ENCODE data around the gene CASKIN1. TPM values are rescaled to one million over a fixed set of nuclear protein-coding genes. Genes with fewer than 3 reads are reported as not detected.

CASKIN1 gene
- total and polyA plus RNA-seq, 10 of the 15 experiments (the other 5 are each of a cell fraction or from before 2014, with no cell fraction given): 0.03 to 0.33 (median 0.11) TPM; not detected in 5

DNA sequence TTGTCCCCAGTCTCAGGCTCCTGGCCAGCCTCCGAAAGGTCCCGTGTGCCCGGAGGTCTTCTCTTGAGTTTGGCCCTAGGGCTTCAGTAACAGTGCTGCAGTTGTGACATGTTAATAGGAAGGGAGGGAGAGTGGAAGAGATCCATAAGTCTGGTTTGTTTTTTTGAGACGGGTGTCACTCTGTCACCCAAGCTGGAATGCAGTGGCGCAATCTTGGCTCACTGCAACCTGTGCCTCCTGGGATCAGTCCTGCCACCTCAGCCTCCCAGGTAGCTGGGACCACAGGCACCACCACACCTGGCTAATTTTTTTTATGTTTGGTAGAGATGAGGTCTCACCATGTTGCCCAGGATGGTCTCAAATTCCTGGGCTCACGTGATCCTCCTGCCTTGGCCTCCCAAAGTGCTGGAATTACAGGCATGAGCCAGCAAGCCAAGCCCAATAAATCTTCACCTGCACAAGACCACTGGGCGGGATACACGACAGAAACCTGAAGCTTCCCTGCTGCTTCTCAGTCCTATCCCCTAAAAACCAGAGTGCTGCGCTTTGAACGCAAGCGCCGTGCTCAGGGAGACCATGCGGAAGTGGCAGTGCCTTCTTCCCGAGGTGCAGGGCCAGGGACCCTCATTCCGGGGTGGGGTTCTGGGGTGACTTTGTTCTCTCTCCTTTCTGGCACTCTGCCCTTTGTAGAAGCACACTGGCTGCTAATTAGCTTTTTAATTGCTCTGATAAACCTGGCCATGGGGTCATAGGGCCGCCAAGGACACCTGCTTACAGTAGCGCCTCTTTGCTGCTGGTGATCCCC, 29.9 kb downstream of the CASKIN1 start:
- RAD21 ChIA-PET (ENCODE audit: unreplicated experiment): no interaction called here
- CTCF ChIA-PET: no interaction called here
- H3K27me3 ChIP-seq (replicated peaks in 1 of 2; ENCODE audit: control insufficient read depth in 2 of 2, insufficient read depth in 2 of 2, low read length in 1 of 2): no peaks in the 10 kb centered on the region
- no peaks in the 10 kb centered on the region for H3K4me1 ChIP-seq (ENCODE audit: control insufficient read depth, insufficient read depth, low read length)
- no peak overlapping the region for H3K27ac ChIP-seq (ENCODE audit: control insufficient read depth, insufficient read depth)
- H3K36me3 ChIP-seq (ENCODE audit: control insufficient read depth in 2 of 2, insufficient read depth in 2 of 2, low read length in 1 of 2): peaks cover 6 to 21% of the 10 kb centered on the region in 2 experiments; a peak in 3 of 4 replicates
- no peak overlapping the region for H3K9ac ChIP-seq (ENCODE audit: control insufficient read depth, insufficient read depth, low read length)
- no peaks in the 10 kb centered on the region for H4K20me1 ChIP-seq (ENCODE audit: control insufficient read depth, insufficient read depth)
- 96% methylated on average over 17 of the region's 17 CpGs for WGBS (ENCODE audit: insufficient coverage, insufficient replicate concordance, low lambda C conversion rate, missing lambda C conversion rate)
- peaks cover 18% of the 10 kb centered on the region for H3K79me2 ChIP-seq (ENCODE audit: control insufficient read depth, insufficient read depth, low read length)
- H3K9me3 ChIP-seq (replicated peaks; ENCODE audit: control insufficient read depth, insufficient read depth, low read length): no peaks in the 10 kb centered on the region; the same call in 2 of the 3 replicates
- SMC1A ChIA-PET (ENCODE audit: uncharacterized antibody, unreplicated experiment): no interaction called here
- POLR2A ChIA-PET: no interaction called here
- intact Hi-C loops (cut with micrococcal nuclease; ENCODE audit: unreplicated experiment) (no loop called here), in situ Hi-C loops (cut with MboI) (no loop called here)
- no peak overlapping the region for H3K4me3 ChIP-seq
- ATAC-seq (no peak), FAIRE-seq (no peak), DNase-seq (ENCODE audit: low read depth, low spot score) (no peak)
- no TSS peak for BruUV-seq (replicated peaks)
- TF ChIP-seq, protein P1, sequence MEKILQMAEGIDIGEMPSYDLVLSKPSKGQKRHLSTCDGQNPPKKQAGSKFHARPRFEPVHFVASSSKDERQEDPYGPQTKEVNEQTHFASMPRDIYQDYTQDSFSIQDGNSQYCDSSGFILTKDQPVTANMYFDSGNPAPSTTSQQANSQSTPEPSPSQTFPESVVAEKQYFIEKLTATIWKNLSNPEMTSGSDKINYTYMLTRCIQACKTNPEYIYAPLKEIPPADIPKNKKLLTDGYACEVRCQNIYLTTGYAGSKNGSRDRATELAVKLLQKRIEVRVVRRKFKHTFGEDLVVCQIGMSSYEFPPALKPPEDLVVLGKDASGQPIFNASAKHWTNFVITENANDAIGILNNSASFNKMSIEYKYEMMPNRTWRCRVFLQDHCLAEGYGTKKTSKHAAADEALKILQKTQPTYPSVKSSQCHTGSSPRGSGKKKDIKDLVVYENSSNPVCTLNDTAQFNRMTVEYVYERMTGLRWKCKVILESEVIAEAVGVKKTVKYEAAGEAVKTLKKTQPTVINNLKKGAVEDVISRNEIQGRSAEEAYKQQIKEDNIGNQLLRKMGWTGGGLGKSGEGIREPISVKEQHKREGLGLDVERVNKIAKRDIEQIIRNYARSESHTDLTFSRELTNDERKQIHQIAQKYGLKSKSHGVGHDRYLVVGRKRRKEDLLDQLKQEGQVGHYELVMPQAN (conservative IDR thresholded peaks at IDR 0.05): no peak
- no peak overlapping the region for H3K4me2 ChIP-seq (ENCODE audit: control insufficient read depth, insufficient read depth)
- no peak overlapping the region for H2AFZ ChIP-seq (ENCODE audit: control insufficient read depth, low read depth, low read length)

DNA sequence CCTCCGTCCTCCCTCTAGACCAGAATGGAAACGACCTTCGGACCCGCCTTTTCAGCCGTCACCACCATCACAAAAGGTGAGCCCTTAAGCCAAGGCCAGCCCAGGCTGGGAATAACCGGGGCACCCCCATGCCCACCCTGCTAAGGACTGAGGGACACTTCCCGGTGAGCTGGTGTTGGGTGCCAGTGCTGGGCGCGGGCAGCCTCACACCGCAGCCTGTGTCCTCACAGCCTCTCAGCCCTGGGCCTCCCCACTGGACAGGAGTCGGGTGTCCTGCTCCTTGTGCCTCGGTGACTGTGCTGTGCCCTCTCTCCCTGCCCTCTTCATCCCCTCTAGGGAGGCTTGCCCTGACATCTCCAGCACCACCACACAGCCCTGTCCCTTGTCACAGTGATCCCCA, 30.5 kb downstream of the CASKIN1 start:
- CTCF ChIA-PET: no interaction called here
- WGBS (ENCODE audit: insufficient coverage, insufficient replicate concordance, low lambda C conversion rate, missing lambda C conversion rate): 100% methylated on average over 12 of the region's 12 CpGs
- no peak overlapping the region for H3K4me3 ChIP-seq
- TF ChIP-seq, protein P2, sequence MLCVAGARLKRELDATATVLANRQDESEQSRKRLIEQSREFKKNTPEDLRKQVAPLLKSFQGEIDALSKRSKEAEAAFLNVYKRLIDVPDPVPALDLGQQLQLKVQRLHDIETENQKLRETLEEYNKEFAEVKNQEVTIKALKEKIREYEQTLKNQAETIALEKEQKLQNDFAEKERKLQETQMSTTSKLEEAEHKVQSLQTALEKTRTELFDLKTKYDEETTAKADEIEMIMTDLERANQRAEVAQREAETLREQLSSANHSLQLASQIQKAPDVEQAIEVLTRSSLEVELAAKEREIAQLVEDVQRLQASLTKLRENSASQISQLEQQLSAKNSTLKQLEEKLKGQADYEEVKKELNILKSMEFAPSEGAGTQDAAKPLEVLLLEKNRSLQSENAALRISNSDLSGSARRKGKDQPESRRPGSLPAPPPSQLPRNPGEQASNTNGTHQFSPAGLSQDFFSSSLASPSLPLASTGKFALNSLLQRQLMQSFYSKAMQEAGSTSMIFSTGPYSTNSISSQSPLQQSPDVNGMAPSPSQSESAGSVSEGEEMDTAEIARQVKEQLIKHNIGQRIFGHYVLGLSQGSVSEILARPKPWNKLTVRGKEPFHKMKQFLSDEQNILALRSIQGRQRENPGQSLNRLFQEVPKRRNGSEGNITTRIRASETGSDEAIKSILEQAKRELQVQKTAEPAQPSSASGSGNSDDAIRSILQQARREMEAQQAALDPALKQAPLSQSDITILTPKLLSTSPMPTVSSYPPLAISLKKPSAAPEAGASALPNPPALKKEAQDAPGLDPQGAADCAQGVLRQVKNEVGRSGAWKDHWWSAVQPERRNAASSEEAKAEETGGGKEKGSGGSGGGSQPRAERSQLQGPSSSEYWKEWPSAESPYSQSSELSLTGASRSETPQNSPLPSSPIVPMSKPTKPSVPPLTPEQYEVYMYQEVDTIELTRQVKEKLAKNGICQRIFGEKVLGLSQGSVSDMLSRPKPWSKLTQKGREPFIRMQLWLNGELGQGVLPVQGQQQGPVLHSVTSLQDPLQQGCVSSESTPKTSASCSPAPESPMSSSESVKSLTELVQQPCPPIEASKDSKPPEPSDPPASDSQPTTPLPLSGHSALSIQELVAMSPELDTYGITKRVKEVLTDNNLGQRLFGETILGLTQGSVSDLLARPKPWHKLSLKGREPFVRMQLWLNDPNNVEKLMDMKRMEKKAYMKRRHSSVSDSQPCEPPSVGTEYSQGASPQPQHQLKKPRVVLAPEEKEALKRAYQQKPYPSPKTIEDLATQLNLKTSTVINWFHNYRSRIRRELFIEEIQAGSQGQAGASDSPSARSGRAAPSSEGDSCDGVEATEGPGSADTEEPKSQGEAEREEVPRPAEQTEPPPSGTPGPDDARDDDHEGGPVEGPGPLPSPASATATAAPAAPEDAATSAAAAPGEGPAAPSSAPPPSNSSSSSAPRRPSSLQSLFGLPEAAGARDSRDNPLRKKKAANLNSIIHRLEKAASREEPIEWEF (IDR thresholded peaks at IDR 0.05; ENCODE audit: insufficient replicate concordance, low read depth, low read length): no peak
- TF ChIP-seq, protein P3, sequence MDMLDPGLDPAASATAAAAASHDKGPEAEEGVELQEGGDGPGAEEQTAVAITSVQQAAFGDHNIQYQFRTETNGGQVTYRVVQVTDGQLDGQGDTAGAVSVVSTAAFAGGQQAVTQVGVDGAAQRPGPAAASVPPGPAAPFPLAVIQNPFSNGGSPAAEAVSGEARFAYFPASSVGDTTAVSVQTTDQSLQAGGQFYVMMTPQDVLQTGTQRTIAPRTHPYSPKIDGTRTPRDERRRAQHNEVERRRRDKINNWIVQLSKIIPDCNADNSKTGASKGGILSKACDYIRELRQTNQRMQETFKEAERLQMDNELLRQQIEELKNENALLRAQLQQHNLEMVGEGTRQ (IDR thresholded peaks at IDR 0.05; ENCODE audit: borderline replicate concordance, low read depth, low read length): no peak
- TF ChIP-seq, protein P4, sequence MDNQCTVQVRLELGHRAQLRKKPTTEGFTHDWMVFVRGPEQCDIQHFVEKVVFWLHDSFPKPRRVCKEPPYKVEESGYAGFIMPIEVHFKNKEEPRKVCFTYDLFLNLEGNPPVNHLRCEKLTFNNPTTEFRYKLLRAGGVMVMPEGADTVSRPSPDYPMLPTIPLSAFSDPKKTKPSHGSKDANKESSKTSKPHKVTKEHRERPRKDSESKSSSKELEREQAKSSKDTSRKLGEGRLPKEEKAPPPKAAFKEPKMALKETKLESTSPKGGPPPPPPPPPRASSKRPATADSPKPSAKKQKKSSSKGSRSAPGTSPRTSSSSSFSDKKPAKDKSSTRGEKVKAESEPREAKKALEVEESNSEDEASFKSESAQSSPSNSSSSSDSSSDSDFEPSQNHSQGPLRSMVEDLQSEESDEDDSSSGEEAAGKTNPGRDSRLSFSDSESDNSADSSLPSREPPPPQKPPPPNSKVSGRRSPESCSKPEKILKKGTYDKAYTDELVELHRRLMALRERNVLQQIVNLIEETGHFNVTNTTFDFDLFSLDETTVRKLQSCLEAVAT (IDR thresholded peaks at IDR 0.05): no peak
- no peak for TF ChIP-seq SMAD1 (IDR thresholded peaks at IDR 0.05; ENCODE audit: low read depth, partially characterized antibody)

More for the DNA sequence above, 30.5 kb downstream of the CASKIN1 start:
- in situ Hi-C loops (cut with MboI): no loop called here
- peaks cover 22% of the 10 kb centered on the region for H3K79me2 ChIP-seq (ENCODE audit: control insufficient read depth, insufficient read depth, low read length)
- intact Hi-C loops (cut with micrococcal nuclease; ENCODE audit: unreplicated experiment): no loop called here
- FAIRE-seq (no peak), DNase-seq (ENCODE audit: low read depth, low spot score) (no peak), ATAC-seq (no peak)
- H3K4me1 ChIP-seq (ENCODE audit: control insufficient read depth, insufficient read depth, low read length): peaks cover under 1% of the 10 kb centered on the region; the same call in 1 of the 2 replicates
- no peak overlapping the region for H3K9ac ChIP-seq (ENCODE audit: control insufficient read depth, insufficient read depth, low read length)
- H2AFZ ChIP-seq (ENCODE audit: control insufficient read depth, low read depth, low read length): no peak overlapping the region
- POLR2A ChIA-PET: no interaction called here
- H3K36me3 ChIP-seq (ENCODE audit: control insufficient read depth in 2 of 2, insufficient read depth in 2 of 2, low read length in 1 of 2): peaks cover 6 to 21% of the 10 kb centered on the region in 2 experiments; a peak in 3 of 4 replicates
- no peak overlapping the region for H3K27ac ChIP-seq (ENCODE audit: control insufficient read depth, insufficient read depth)
- no peak overlapping the region for H3K4me2 ChIP-seq (ENCODE audit: control insufficient read depth, insufficient read depth)
- RAD21 ChIA-PET (ENCODE audit: unreplicated experiment): no interaction called here
- H3K9me3 ChIP-seq (replicated peaks; ENCODE audit: control insufficient read depth, insufficient read depth, low read length): no peaks in the 10 kb centered on the region; the same call in 2 of the 3 replicates
- SMC1A ChIA-PET (ENCODE audit: uncharacterized antibody, unreplicated experiment): no interaction called here
- BruUV-seq (replicated peaks): no TSS peak
- no peaks in the 10 kb centered on the region for H3K27me3 ChIP-seq (replicated peaks in 1 of 2; ENCODE audit: control insufficient read depth in 2 of 2, insufficient read depth in 2 of 2, low read length in 1 of 2)
- H4K20me1 ChIP-seq (ENCODE audit: control insufficient read depth, insufficient read depth): no peaks in the 10 kb centered on the region
